ENCODE data around the gene PCSK5.

Gene PCSK5

GRCh38 chr9:76192013-76192412 is 301.5 kb downstream of the PCSK5 start:
- DNase-seq (ENCODE audit: low spot score): no peak

GRCh38 chr9:76194896-76195295 is 304.4 kb downstream of the PCSK5 start:
- DNase-seq (ENCODE audit: low spot score): no peak

DNA sequence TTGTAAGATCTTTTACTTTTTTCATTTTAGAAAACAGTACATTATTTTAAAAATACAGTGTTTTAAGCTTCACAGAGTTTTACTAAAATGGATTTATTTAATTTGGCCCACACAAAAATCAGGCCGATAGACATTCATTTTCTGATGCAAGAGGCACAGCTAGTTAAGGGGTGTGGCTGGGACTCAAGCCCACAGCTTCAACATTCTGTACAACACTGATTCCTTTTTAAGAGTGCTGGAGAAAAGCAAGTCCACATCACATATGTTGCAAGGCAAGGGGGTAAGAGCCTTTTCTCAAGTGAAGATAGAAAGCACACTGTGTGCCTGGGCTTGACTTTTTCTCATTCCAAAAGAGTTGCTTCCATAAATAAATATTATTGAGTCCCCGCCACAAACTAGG is 307.9 kb downstream of the PCSK5 start:
- no peak for DNase-seq (ENCODE audit: low spot score)

DNA sequence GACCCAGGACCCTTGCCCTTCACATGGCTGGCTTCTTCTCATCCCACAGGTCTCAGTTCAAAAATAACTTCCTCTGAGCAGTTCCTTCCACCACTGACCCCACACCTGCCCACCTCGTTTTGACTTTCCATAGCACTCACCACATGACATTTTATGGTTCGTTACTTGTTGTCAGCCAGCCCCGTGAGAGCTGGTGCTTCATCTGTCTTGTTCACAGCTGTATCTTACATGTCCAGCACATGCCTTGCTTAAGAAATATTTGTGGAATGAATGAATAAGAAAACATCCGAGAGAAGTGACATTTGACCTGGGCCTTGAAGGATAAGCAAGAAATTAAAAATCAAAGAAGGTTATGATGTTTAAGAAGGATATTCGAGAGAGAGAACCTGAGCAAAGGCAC is 309.8 kb downstream of the PCSK5 start:
- no peak for DNase-seq (ENCODE audit: low spot score)

GRCh38 chr9:76200745-76201144 is 310.3 kb downstream of the PCSK5 start:
- DNase-seq (ENCODE audit: low spot score): no peak

- DNase-seq (ENCODE audit: low spot score): no peak
These were observed 312.9 kb downstream of the PCSK5 start for GRCh38 chr9:76203373-76203772.

- DNase-seq (ENCODE audit: low spot score): no peak
These were observed 316.3 kb downstream of the PCSK5 start for GRCh38 chr9:76206821-76207220.

DNA sequence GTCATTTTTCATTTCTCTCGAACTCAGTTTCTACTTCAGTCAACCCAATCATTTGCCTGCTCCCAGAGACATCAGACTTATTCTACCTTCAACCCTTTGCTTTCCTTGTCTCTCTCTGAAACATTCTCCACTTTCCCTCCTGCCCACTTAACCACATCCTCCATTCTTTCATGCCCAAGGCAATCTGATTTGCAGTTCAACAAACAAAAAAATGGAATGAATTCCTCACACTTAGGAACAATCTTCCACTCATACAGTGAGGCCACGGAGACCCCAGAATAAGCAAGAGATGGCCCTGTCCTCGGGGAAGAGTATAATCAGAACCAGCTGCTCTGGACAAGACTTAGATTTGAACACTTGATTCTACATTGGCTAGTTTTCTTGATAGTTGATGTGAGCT is 323.3 kb downstream of the PCSK5 start:
- DNase-seq (ENCODE audit: low spot score): no peak

- DNase-seq (ENCODE audit: low spot score): no peak
These were observed 324.6 kb downstream of the PCSK5 start for GRCh38 chr9:76215066-76215465.

- no peak for DNase-seq (ENCODE audit: low spot score)
These were observed 325.7 kb downstream of the PCSK5 start for GRCh38 chr9:76216161-76216649.

GRCh38 chr9:76218117-76218885 is 327.8 kb downstream of the PCSK5 start:
- DNase-seq (ENCODE audit: low spot score): no peak

GRCh38 chr9:76218886-76219445 is 328.5 kb downstream of the PCSK5 start:
- DNase-seq (ENCODE audit: low spot score): no peak

GRCh38 chr9:76219560-76220151 is 329.2 kb downstream of the PCSK5 start:
- no peak for DNase-seq (ENCODE audit: low spot score)

DNA sequence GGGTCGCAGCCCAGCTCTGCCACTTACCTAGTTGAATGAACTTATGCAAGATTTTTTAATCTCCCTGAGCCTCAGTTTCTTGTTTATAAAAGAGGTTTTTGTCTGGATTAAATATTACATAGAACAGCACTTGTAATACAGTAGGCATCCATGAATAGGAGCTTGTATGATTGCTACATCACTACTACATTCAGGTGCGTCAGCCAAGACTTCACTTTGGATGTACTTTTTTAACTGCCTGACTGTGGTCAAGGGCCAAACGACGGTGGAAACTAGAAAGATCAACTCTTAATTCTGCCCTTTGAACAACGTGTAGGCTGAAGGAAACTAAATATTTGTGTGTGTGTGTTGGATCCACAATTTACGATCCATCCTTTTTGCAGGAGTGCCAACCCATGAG is 330.9 kb downstream of the PCSK5 start:
- no peak for DNase-seq (ENCODE audit: low spot score)

- DNase-seq (ENCODE audit: low spot score): no peak
These were observed 333.4 kb downstream of the PCSK5 start for GRCh38 chr9:76223749-76224340.

GRCh38 chr9:76227156-76227555 is 336.7 kb downstream of the PCSK5 start:
- DNase-seq (ENCODE audit: low spot score): no peak

GRCh38 chr9:76231001-76231400 is 340.5 kb downstream of the PCSK5 start:
- DNase-seq (ENCODE audit: low spot score): no peak

GRCh38 chr9:76232861-76233489 is 342.5 kb downstream of the PCSK5 start:
- DNase-seq (ENCODE audit: low spot score): no peak

- DNase-seq (ENCODE audit: low spot score): no peak
These were observed 350.1 kb downstream of the PCSK5 start for GRCh38 chr9:76240578-76240977.

GRCh38 chr9:76245518-76245917 is 355.0 kb downstream of the PCSK5 start:
- DNase-seq (ENCODE audit: low spot score): no peak

- DNase-seq (ENCODE audit: low spot score): no peak
These were observed 356.2 kb downstream of the PCSK5 start for GRCh38 chr9:76246680-76247079.

- DNase-seq (ENCODE audit: low spot score): no peak
These were observed 357.0 kb downstream of the PCSK5 start for GRCh38 chr9:76247426-76247825.

GRCh38 chr9:76249309-76249708 is 358.8 kb downstream of the PCSK5 start:
- no peak for DNase-seq (ENCODE audit: low spot score)
